ENCODE measurements around the gene SRRM4. TPM values are rescaled to one million over a fixed set of nuclear protein-coding genes. Genes with fewer than 3 reads are reported as not detected.
A peak's percentile ranks its signal among the peaks of the same experiment; 100 is the strongest.

Gene SRRM4
- total and polyA plus RNA-seq, 4 donors = 3.8 to 22.6 (median 13.9) TPM

- WGBS (ENCODE audit: insufficient coverage) = 29% methylated on average over 1 of the region's 2 CpGs
- H3K4me3 ChIP-seq (ENCODE audit: low read depth, low read length) = no peak overlapping the region
- no peaks in the 10 kb centered on the region for H3K27me3 ChIP-seq (ENCODE audit: control insufficient read depth, insufficient read depth, low read length)
- no peaks in the 10 kb centered on the region for H3K4me1 ChIP-seq (ENCODE audit: control insufficient read depth, insufficient read depth, low read length)
- no peak for DNase-seq (ENCODE audit: low read depth in 4 of 6, low spot score in 6 of 6)
- H3K9me3 ChIP-seq (ENCODE audit: control insufficient read depth, insufficient read depth, low read length) = no peaks in the 10 kb centered on the region
- H3K36me3 ChIP-seq (ENCODE audit: control insufficient read depth, insufficient read depth, low read length) = no peaks in the 10 kb centered on the region
- H3K27ac ChIP-seq (ENCODE audit: low read depth, low read length) = no peak overlapping the region
These were observed 187.8 kb downstream of the SRRM4 start for GRCh38 chr12:119169150-119169549.

GRCh38 chr12:119171291-119171690 is 189.9 kb downstream of the SRRM4 start:
- peaks cover 4% of the 10 kb centered on the region for H3K4me1 ChIP-seq (ENCODE audit: control insufficient read depth, insufficient read depth, low read length)
- no peaks in the 10 kb centered on the region for H3K9me3 ChIP-seq (ENCODE audit: control insufficient read depth, insufficient read depth, low read length)
- H3K36me3 ChIP-seq (ENCODE audit: control insufficient read depth, insufficient read depth, low read length) = no peaks in the 10 kb centered on the region
- 76% methylated on average over 4 of the region's 5 CpGs for WGBS (ENCODE audit: insufficient coverage)
- H3K27me3 ChIP-seq (ENCODE audit: control insufficient read depth, insufficient read depth, low read length) = no peaks in the 10 kb centered on the region
- H3K4me3 ChIP-seq (ENCODE audit: low read depth, low read length) = no peak overlapping the region
- DNase-seq (ENCODE audit: low read depth in 4 of 6, low spot score in 6 of 6) = no peak
- no peak overlapping the region for H3K27ac ChIP-seq (ENCODE audit: low read depth, low read length)

DNA sequence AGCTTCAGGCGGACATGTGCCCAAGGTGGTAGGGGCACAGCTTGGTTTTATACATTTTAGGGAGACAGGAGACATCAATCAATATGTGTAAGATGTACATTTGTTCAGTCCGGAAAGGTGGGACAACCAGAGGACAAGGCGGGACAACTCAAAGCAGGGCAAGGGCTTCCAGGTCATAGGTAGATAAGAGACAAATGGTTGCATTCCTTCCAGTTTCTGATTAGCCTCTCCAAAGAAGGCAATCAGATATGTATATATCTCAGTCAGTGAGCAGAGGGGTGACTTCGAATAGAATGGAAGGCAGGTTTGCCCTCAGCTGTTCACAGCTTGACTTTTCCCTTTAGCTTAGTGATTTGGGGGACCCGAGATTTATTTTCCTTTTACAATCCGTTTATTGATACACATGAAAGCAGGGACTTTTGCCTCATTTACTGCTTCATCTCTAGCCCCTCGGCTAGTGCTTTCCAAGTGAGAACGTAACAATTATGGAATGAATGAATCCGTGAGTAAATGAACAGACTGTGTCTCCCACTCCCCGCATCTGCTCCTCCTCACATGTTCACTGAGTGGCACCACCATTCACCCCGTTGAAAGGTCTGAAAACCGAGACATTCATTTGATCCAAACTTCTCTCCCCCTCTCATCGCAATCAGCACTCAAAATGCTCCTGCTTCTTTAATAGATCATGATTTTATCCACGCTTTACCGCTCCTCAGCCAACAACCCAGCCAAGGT is 190.5 kb downstream of the SRRM4 start:
- Histone ChIP-seq H3K27ac (ENCODE audit: low read depth, low read length) (no peak overlapping the region), H3K36me3 (ENCODE audit: control insufficient read depth, insufficient read depth, low read length) (no peaks in the 10 kb centered on the region), H3K4me1 (ENCODE audit: control insufficient read depth, insufficient read depth, low read length) (peaks cover 7% of the 10 kb centered on the region), H3K9me3 (ENCODE audit: control insufficient read depth, insufficient read depth, low read length) (no peaks in the 10 kb centered on the region), H3K4me3 (ENCODE audit: low read depth, low read length) (no peak overlapping the region), H3K27me3 (ENCODE audit: control insufficient read depth, insufficient read depth, low read length) (no peaks in the 10 kb centered on the region)
- peak in 2 of 6 donors; percentile 23 to 51 for DNase-seq (ENCODE audit: low read depth in 4 of 6, low spot score in 6 of 6)
- WGBS (ENCODE audit: insufficient coverage) = 77% methylated on average over 12 of the region's 15 CpGs

GRCh38 chr12:119175081-119175480 is 193.7 kb downstream of the SRRM4 start:
- H3K27ac ChIP-seq (ENCODE audit: low read depth, low read length) = no peak overlapping the region

DNA sequence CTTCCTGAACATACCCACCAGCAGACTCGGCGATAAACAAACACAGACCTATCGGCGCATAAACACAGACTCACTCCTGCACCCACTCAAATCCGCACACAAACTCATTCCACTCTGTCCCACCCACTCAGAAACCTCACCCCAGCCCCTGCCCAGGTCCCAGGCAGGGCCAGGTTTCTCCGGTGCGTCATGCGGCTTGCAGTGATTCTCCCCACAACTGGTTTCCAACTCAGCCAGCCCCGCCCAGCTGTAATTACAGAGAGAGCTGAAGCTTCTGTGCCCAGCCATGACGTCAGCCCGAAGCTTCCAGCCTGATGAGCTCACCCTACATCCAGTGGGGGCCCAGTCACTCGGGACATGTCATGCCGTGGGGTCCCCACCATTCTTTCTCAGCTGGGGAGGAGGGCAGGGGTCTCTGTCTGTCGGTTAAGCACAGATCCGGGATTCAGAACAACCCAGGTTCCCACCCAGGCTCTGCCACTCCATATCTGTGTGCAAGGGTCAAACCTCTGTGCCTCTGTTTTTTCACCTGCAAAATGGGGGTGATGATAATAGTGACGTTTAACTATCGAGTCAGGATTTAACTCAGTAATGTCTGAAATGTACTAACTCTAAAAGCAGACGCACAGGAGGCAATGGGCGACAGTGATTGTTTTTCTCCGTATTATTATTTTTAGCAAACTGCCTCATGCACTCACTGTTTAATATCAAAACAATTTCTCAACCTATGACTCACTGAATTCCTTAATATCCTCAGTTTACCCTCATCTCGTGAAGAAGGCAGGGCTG is 195.1 kb downstream of the SRRM4 start:
- H3K27me3 ChIP-seq (ENCODE audit: control insufficient read depth, insufficient read depth, low read length) = peaks cover 6% of the 10 kb centered on the region
- no peaks in the 10 kb centered on the region for H3K9me3 ChIP-seq (ENCODE audit: control insufficient read depth, insufficient read depth, low read length)
- WGBS (ENCODE audit: insufficient coverage) = 55% methylated on average over 19 of the region's 21 CpGs
- peak in 2 of 6 donors; percentile 55 to 66 for DNase-seq (ENCODE audit: low read depth in 4 of 6, low spot score in 6 of 6)
- H3K4me3 ChIP-seq (ENCODE audit: low read depth, low read length) = no peak overlapping the region
- peaks cover 31% of the 10 kb centered on the region for H3K4me1 ChIP-seq (ENCODE audit: control insufficient read depth, insufficient read depth, low read length)
- H3K36me3 ChIP-seq (ENCODE audit: control insufficient read depth, insufficient read depth, low read length) = no peaks in the 10 kb centered on the region
- no peak overlapping the region for H3K27ac ChIP-seq (ENCODE audit: low read depth, low read length)

More at GRCh38 chr12:119175081-119175480, 193.7 kb downstream of the SRRM4 start:
- H3K4me1 ChIP-seq (ENCODE audit: control insufficient read depth, insufficient read depth, low read length) = peaks cover 22% of the 10 kb centered on the region
- peaks cover 6% of the 10 kb centered on the region for H3K27me3 ChIP-seq (ENCODE audit: control insufficient read depth, insufficient read depth, low read length)
- no peaks in the 10 kb centered on the region for H3K36me3 ChIP-seq (ENCODE audit: control insufficient read depth, insufficient read depth, low read length)
- no peak for DNase-seq (ENCODE audit: low read depth in 4 of 6, low spot score in 6 of 6)
- no peaks in the 10 kb centered on the region for H3K9me3 ChIP-seq (ENCODE audit: control insufficient read depth, insufficient read depth, low read length)
- H3K4me3 ChIP-seq (ENCODE audit: low read depth, low read length) = no peak overlapping the region
- WGBS (ENCODE audit: insufficient coverage) = 79% methylated on average over 5 of the region's 5 CpGs

- no peaks in the 10 kb centered on the region for H3K9me3 ChIP-seq (ENCODE audit: control insufficient read depth, insufficient read depth, low read length)
- H3K4me3 ChIP-seq (ENCODE audit: low read depth, low read length) = no peak overlapping the region
- no peak overlapping the region for H3K27ac ChIP-seq (ENCODE audit: low read depth, low read length)
- no peaks in the 10 kb centered on the region for H3K36me3 ChIP-seq (ENCODE audit: control insufficient read depth, insufficient read depth, low read length)
- H3K4me1 ChIP-seq (ENCODE audit: control insufficient read depth, insufficient read depth, low read length) = peaks cover 31% of the 10 kb centered on the region
- DNase-seq (ENCODE audit: low read depth in 4 of 6, low spot score in 6 of 6) = no peak
- WGBS (ENCODE audit: insufficient coverage) = 94% methylated on average over 4 of the region's 4 CpGs
- H3K27me3 ChIP-seq (ENCODE audit: control insufficient read depth, insufficient read depth, low read length) = peaks cover 6% of the 10 kb centered on the region
These were observed 195.7 kb downstream of the SRRM4 start for GRCh38 chr12:119177056-119177325.

DNA sequence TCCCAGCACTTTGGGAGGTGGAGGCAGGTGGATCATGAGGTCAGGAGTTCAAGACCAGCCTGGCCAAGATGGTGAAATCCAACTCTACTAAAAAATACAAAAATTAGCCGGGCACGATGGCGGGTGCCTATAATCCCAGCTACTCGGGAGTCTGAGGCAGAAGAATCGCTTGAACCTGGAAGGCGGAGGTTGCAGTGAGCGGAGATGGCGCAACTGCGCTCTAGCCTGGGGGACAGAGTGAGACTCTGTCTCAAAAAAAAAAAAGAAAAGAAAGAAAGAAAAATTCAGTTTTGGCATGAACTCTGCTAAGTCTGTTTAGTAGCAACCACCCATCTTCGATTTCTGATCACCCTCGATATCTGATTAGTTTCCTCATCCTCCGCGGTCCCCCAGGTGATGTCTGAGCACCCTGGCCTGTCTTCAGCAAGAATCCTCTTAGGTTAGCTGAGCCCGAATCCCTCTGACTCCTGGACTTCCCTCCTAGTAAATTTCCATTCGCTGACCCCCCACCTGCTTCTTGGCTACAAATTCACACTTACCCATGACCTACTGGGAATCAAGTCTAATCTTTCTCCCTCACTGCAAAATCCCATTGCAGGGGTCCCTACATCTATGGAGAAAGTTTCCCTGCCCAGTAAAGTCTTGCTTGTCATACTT is 196.5 kb downstream of the SRRM4 start:
- H3K9me3 ChIP-seq (ENCODE audit: control insufficient read depth, insufficient read depth, low read length) = no peaks in the 10 kb centered on the region
- H3K4me1 ChIP-seq (ENCODE audit: control insufficient read depth, insufficient read depth, low read length) = peaks cover 31% of the 10 kb centered on the region
- no peak overlapping the region for H3K4me3 ChIP-seq (ENCODE audit: low read depth, low read length)
- WGBS (ENCODE audit: insufficient coverage) = 91% methylated on average over 14 of the region's 15 CpGs
- H3K27ac ChIP-seq (ENCODE audit: low read depth, low read length) = no peak overlapping the region
- no peak for DNase-seq (ENCODE audit: low read depth in 4 of 6, low spot score in 6 of 6)
- no peaks in the 10 kb centered on the region for H3K36me3 ChIP-seq (ENCODE audit: control insufficient read depth, insufficient read depth, low read length)
- H3K27me3 ChIP-seq (ENCODE audit: control insufficient read depth, insufficient read depth, low read length) = peaks cover 6% of the 10 kb centered on the region

DNA sequence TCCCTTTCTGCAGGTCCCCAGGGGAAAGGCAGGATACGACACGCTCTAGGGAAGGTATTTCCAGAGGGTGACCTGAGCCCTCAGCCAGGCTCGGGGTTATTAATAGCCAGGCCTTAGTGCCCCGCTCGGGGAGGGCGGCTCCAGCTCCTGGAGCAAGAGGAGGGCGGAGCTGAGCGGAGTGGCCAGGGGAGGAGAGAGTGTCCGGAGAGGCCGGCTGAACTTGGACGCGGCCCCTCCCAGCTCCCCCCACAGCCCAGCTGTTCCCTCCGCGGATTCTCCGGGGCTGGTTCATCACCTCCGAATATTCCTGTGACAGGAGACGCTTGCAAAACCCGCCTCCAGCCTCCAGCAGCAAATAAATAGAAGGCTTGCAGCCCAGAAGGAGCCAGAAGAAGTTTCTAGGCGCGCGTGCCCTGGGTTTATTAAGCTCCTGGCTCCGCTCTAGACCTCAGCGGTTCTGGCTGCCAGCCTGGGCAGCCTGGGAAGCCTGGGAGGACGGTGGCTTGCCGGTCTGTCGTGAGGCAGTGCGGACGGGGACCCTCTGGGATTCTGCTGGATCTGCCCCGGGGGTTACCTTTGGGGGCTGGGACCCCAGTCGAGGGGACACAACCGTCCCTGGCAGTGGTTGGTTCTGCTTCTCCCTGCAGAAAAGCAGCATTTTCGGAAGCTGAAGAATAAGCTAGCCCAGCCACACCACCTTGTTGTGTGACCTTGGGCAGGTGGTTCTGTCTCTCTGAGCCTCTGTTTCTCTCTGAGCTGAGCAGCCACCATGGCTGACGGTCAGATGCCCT is 197.4 kb downstream of the SRRM4 start, which contains the start of gene HSPB8:
Gene HSPB8 (plus strand): TSS at position 388 of the 791 bp plus-strand sequence. CDS start 382 bp downstream, at position 770.
- WGBS (ENCODE audit: insufficient coverage) = 5% methylated on average over 30 of the region's 33 CpGs
- no peaks in the 10 kb centered on the region for H3K36me3 ChIP-seq (ENCODE audit: control insufficient read depth, insufficient read depth, low read length)
- H3K4me1 ChIP-seq (ENCODE audit: control insufficient read depth, insufficient read depth, low read length) = peaks cover 31% of the 10 kb centered on the region
- peak in 5 of 6 donors; percentile 42 to 86 (median 59) for DNase-seq (ENCODE audit: low read depth in 4 of 6, low spot score in 6 of 6)
- H3K9me3 ChIP-seq (ENCODE audit: control insufficient read depth, insufficient read depth, low read length) = no peaks in the 10 kb centered on the region
- H3K27me3 ChIP-seq (ENCODE audit: control insufficient read depth, insufficient read depth, low read length) = peaks cover 6% of the 10 kb centered on the region
- H3K4me3 ChIP-seq (ENCODE audit: low read depth, low read length) = peak within 1 kb of the TSS; percentile 44
- H3K27ac ChIP-seq (ENCODE audit: low read depth, low read length) = peak within 1 kb of the TSS; percentile 57
